Measurements from ENCODE around the gene TMPRSS9.

Gene TMPRSS9

DNA sequence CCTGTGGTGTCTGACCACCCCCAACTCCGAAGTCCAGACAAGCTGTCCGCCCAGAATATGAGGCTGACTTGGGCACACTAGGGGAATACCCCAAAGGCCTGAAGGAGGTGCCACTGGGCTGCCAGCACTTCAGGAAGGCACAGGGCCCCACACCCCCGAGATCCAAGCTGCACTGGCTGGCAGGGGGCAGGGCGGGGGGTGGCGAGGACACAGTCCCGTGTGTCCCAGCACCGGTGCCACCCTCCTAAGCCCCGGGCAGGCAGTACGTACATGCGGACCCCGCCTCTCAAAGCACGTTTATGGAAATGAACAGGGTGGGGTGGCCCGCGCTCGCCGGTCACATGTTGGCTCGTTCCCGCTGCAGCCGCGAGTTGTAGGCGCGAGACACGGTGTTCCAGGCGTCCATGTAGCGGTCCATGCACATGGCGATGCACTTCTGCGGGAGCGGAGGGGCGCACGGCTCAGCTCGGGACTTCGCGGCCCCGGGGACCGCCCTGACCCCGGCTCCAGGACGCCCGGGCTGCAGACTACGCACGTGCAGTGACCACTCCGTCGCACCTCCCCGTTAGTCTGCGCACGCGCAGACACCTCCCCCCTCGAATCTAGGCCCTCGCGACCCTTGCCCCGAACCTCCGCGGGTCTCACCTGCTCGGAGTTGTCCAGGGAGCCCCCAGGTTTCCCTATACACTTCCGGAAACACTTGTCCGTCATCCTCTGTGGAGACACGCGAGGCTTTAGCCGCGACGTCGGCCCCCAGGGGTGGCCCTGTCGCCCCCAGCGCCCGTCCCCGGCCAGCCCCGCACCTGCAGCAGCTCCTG, 66.8 kb downstream of the TMPRSS9 start (continued):
- TF ChIP-seq, protein P1, sequence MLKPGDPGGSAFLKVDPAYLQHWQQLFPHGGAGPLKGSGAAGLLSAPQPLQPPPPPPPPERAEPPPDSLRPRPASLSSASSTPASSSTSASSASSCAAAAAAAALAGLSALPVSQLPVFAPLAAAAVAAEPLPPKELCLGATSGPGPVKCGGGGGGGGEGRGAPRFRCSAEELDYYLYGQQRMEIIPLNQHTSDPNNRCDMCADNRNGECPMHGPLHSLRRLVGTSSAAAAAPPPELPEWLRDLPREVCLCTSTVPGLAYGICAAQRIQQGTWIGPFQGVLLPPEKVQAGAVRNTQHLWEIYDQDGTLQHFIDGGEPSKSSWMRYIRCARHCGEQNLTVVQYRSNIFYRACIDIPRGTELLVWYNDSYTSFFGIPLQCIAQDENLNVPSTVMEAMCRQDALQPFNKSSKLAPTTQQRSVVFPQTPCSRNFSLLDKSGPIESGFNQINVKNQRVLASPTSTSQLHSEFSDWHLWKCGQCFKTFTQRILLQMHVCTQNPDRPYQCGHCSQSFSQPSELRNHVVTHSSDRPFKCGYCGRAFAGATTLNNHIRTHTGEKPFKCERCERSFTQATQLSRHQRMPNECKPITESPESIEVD (tag by site-specific recombination; IDR thresholded peaks at IDR 0.05): no peak

- H3K27ac ChIP-seq (ENCODE audit: extremely low read depth, low read depth, low read length): peak within 1 kb of the TSS; percentile 86
- ChIA-PET POLR2A (interaction anchor here (0.5 to 4.0 kb wide), 20 partner anchors 9 to 276 kb away, joined by 3 to 68 read pairs (median 4); partner anchors contain the start of genes AP3D1, GADD45B, LMNB2 and PLEKHJ1), CTCF (interaction anchor here (1.0 to 1.2 kb wide), 2 partner anchors 38 to 187 kb away, joined by 3 read pairs; no protein-coding TSS in a partner anchor)
- peaks cover 1 to 63% of the 10 kb centered on the region in 2 experiments; a peak in 2 of 3 replicates for H3K36me3 ChIP-seq (ENCODE audit: control insufficient read depth in 2 of 2, insufficient read depth in 1 of 2, low read length in 2 of 2)
- H3K4me1 ChIP-seq (ENCODE audit: control insufficient read depth, insufficient read depth, low read length): 0 out of 2 replicates have a peak, but pooled peaks cover 6% of the 10 kb centered on the region
- H3K9me3 ChIP-seq (ENCODE audit: control insufficient read depth, insufficient read depth, low read depth, low read length): no peaks in the 10 kb centered on the region
- peak within 1 kb of the TSS; percentile 91 for H3K4me3 ChIP-seq (ENCODE audit: low read depth, low read length)
- TF ChIP-seq ZNF692 (tag by site-specific recombination; IDR thresholded peaks at IDR 0.05) (peak; percentile 69; the same call in 1 of the 2 replicates), ZNF354C (tag by site-specific recombination; IDR thresholded peaks at IDR 0.05; ENCODE audit: borderline replicate concordance, low read depth) (no peak), ZNF24 (tag by site-specific recombination; IDR thresholded peaks at IDR 0.05) (peak; percentile 63), ZNF174 (tag by site-specific recombination; IDR thresholded peaks at IDR 0.05) (no peak), ZNF785 (tag by site-specific recombination; IDR thresholded peaks at IDR 0.05) (no peak), GLIS2 (tag by site-specific recombination; IDR thresholded peaks at IDR 0.05) (peak; percentile 79), BCL11A (tag by site-specific recombination; IDR thresholded peaks at IDR 0.05; ENCODE audit: low read depth) (peak; percentile 9; the same call in 1 of the 2 replicates), ZNF558 (tag by site-specific recombination; IDR thresholded peaks at IDR 0.05) (no peak), EGR2 (tag by site-specific recombination; IDR thresholded peaks at IDR 0.05; ENCODE audit: low read depth) (0 out of 2 replicates have a peak, but pooled peaks have one; percentile 29), ZNF335 (tag by site-specific recombination; conservative IDR thresholded peaks at IDR 0.05) (peak; percentile 99), ZNF76 (tag by site-specific recombination; IDR thresholded peaks at IDR 0.05; ENCODE audit: borderline replicate concordance, low read depth) (peak; percentile 99), ZNF791 (tag by site-specific recombination; IDR thresholded peaks at IDR 0.05) (no peak), ZNF214 (tag by site-specific recombination; IDR thresholded peaks at IDR 0.05; ENCODE audit: borderline replicate concordance) (no peak), ZNF211 (tag by site-specific recombination; IDR thresholded peaks at IDR 0.05; ENCODE audit: low read depth) (no peak), ZNF202 (tag by site-specific recombination; IDR thresholded peaks at IDR 0.05; ENCODE audit: borderline replicate concordance) (no peak), ZNF19 (tag by site-specific recombination; IDR thresholded peaks at IDR 0.05; ENCODE audit: low read depth) (no peak), ZNF292 (tag by site-specific recombination; IDR thresholded peaks at IDR 0.05; ENCODE audit: borderline replicate concordance, low read depth) (no peak), HOXD13 (CRISPR knock-in tag; IDR thresholded peaks at IDR 0.05; ENCODE audit: borderline replicate concordance) (no peak)
- TF ChIP-seq, protein P2, sequence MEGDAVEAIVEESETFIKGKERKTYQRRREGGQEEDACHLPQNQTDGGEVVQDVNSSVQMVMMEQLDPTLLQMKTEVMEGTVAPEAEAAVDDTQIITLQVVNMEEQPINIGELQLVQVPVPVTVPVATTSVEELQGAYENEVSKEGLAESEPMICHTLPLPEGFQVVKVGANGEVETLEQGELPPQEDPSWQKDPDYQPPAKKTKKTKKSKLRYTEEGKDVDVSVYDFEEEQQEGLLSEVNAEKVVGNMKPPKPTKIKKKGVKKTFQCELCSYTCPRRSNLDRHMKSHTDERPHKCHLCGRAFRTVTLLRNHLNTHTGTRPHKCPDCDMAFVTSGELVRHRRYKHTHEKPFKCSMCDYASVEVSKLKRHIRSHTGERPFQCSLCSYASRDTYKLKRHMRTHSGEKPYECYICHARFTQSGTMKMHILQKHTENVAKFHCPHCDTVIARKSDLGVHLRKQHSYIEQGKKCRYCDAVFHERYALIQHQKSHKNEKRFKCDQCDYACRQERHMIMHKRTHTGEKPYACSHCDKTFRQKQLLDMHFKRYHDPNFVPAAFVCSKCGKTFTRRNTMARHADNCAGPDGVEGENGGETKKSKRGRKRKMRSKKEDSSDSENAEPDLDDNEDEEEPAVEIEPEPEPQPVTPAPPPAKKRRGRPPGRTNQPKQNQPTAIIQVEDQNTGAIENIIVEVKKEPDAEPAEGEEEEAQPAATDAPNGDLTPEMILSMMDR (tag by site-specific recombination; IDR thresholded peaks at IDR 0.05): no peak
- TF ChIP-seq, protein P3, sequence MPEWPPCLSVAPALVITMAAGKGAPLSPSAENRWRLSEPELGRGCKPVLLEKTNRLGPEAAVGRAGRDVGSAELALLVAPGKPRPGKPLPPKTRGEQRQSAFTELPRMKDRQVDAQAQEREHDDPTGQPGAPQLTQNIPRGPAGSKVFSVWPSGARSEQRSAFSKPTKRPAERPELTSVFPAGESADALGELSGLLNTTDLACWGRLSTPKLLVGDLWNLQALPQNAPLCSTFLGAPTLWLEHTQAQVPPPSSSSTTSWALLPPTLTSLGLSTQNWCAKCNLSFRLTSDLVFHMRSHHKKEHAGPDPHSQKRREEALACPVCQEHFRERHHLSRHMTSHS (tag by site-specific recombination; IDR thresholded peaks at IDR 0.05): no peak
- TF ChIP-seq, protein P4, sequence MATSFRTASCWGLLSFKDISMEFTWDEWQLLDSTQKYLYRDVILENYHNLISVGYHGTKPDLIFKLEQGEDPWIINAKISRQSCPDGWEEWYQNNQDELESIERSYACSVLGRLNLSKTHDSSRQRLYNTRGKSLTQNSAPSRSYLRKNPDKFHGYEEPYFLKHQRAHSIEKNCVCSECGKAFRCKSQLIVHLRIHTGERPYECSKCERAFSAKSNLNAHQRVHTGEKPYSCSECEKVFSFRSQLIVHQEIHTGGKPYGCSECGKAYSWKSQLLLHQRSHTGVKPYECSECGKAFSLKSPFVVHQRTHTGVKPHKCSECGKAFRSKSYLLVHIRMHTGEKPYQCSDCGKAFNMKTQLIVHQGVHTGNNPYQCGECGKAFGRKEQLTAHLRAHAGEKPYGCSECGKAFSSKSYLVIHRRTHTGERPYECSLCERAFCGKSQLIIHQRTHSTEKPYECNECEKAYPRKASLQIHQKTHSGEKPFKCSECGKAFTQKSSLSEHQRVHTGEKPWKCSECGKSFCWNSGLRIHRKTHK (tag by site-specific recombination; IDR thresholded peaks at IDR 0.05): no peak
These were observed 67.6 kb downstream of the TMPRSS9 start, which contains the start of gene TIMM13 for GRCh38 chr19:2427429-2428320. Gene TIMM13, minus strand, starts transcription at chr19:2427586. Its CDS starts 53 bp downstream, at chr19:2427533.

All from HEK293 (cell line).